H9 (cell line): ENCODE results near the gene ATP12A. TPM values are rescaled to one million over a fixed set of nuclear protein-coding genes. Genes with fewer than 3 reads are reported as not detected.

Experiments
- DNase-seq: peaks from one replicate; pipeline ENCODE4 v3.0.0-alpha.2; 2017
- H2AFZ ChIP-seq: one replicate; pipeline ENCODE4 v1.6.1; 2013; ENCODE audit warnings: mild to moderate bottlenecking, low read length, control low read depth, moderate library complexity
- H2AK5ac ChIP-seq: 2 replicates; pipeline ENCODE4 v1.6.1; 2013; ENCODE audit warnings: low read length, control low read depth, mixed read lengths; ENCODE audit not compliant: insufficient read length
- H2BK120ac ChIP-seq: one replicate; pipeline ENCODE4 v1.6.1; 2013; ENCODE audit warnings: low read depth, mild to moderate bottlenecking, low read length, control low read depth, inconsistent platforms; ENCODE audit not compliant: poor library complexity, severe bottlenecking
- H2BK12ac ChIP-seq: 2 replicates; pipeline ENCODE4 v1.6.1; 2013; ENCODE audit warnings: low read length, control low read depth, mixed read lengths, low read depth; ENCODE audit not compliant: insufficient read length
- H2BK15ac ChIP-seq: 2 replicates; pipeline ENCODE4 v1.6.1; 2013; ENCODE audit warnings: low read depth, low read length, control low read depth
- H2BK20ac ChIP-seq: one replicate; pipeline ENCODE4 v1.6.1; 2013; ENCODE audit warnings: low read depth, mild to moderate bottlenecking, low read length, control low read depth, inconsistent platforms; ENCODE audit not compliant: poor library complexity, severe bottlenecking
- H2BK5ac ChIP-seq: 2 replicates; pipeline ENCODE4 v1.6.1; 2013; ENCODE audit warnings: low read length, control low read depth, mixed read lengths; ENCODE audit not compliant: insufficient read length
- H3K14ac ChIP-seq: 2 replicates; pipeline ENCODE4 v1.6.1; 2013; ENCODE audit warnings: low read length, control low read depth; ENCODE audit not compliant: insufficient read depth
- H3K18ac ChIP-seq: 2 replicates; pipeline ENCODE4 v1.6.1; 2013; ENCODE audit warnings: low read depth, mild to moderate bottlenecking, mixed read lengths, low read length, control low read depth; ENCODE audit not compliant: insufficient read length
- H3K23ac ChIP-seq: 2 replicates; pipeline ENCODE4 v1.6.1; 2013; ENCODE audit warnings: low read length, control low read depth, mixed read lengths, low read depth; ENCODE audit not compliant: insufficient read length
- H3K23me2 ChIP-seq: 2 replicates; pipeline ENCODE4 v1.6.1; 2013; ENCODE audit warnings: low read depth, mild to moderate bottlenecking, mixed read lengths, low read length, control low read depth; ENCODE audit not compliant: insufficient read length, poor library complexity, severe bottlenecking
- H3K27ac ChIP-seq: 2 replicates; pipeline ENCODE4 v1.5.1; 2013; ENCODE audit warnings: low read length, control low read depth, mixed read lengths, low read depth; ENCODE audit not compliant: insufficient read length
- H3K27me3 ChIP-seq: 2 replicates; pipeline ENCODE4 v1.6.1; 2013; ENCODE audit warnings: low read length, control low read depth, inconsistent platforms; ENCODE audit not compliant: insufficient read depth
- H3K4ac ChIP-seq: 2 replicates; pipeline ENCODE4 v1.6.1; 2013; ENCODE audit warnings: low read depth, mild to moderate bottlenecking, control low read depth, inconsistent platforms, low read length, moderate library complexity
- H3K4me1 ChIP-seq: 2 replicates; pipeline ENCODE4 v1.6.1; 2013; ENCODE audit warnings: low read length, control low read depth, inconsistent platforms; ENCODE audit not compliant: insufficient read depth
- H3K4me2 ChIP-seq: 2 replicates; pipeline ENCODE4 v1.6.1; 2013; ENCODE audit warnings: low read length, control low read depth, mixed read lengths; ENCODE audit not compliant: insufficient read length, insufficient read depth
- H3K56ac ChIP-seq: 2 replicates; pipeline ENCODE4 v1.6.1; 2013; ENCODE audit warnings: low read depth, mild to moderate bottlenecking, mixed read lengths, low read length, control low read depth; ENCODE audit not compliant: insufficient read length
- H3K79me1 ChIP-seq: 2 replicates; pipeline ENCODE4 v1.6.1; 2013; ENCODE audit warnings: low read depth, mild to moderate bottlenecking, moderate library complexity, low read length, control low read depth, inconsistent platforms; ENCODE audit not compliant: insufficient read depth, poor library complexity, severe bottlenecking
- H3K79me2 ChIP-seq: 2 replicates; pipeline ENCODE4 v1.6.1; 2013; ENCODE audit warnings: low read length, control low read depth, inconsistent platforms; ENCODE audit not compliant: insufficient read depth
- H3K9ac ChIP-seq: 2 replicates; pipeline ENCODE4 v1.6.1; 2013; ENCODE audit warnings: low read length, control low read depth, mixed read lengths; ENCODE audit not compliant: insufficient read length; ENCODE audit errors: extremely low read depth
- H3K9me3 ChIP-seq: one replicate; pipeline ENCODE4 v1.6.1; 2013; ENCODE audit warnings: low read depth, low read length, inconsistent platforms; ENCODE audit not compliant: control insufficient read depth
- H3T11ph ChIP-seq: one replicate; pipeline ENCODE4 v1.6.1; 2013; ENCODE audit warnings: mild to moderate bottlenecking, low read length, control low read depth, inconsistent platforms
- H4K20me1 ChIP-seq: one replicate; pipeline ENCODE4 v1.6.1; 2013; ENCODE audit not compliant: control insufficient read depth, insufficient read length, insufficient read depth
- H4K5ac ChIP-seq: 2 replicates; pipeline ENCODE4 v1.6.1; 2013; ENCODE audit warnings: low read depth, mild to moderate bottlenecking, mixed read lengths, low read length, control low read depth; ENCODE audit not compliant: insufficient read length
- H4K8ac ChIP-seq: replicated peaks from 2 replicates; pipeline ENCODE4 v1.6.1; 2013; ENCODE audit warnings: low read length, control low read depth, mixed read lengths, low read depth; ENCODE audit not compliant: insufficient read length
- H4K91ac ChIP-seq: 2 replicates; pipeline ENCODE4 v1.6.1; 2013; ENCODE audit warnings: low read depth, mild to moderate bottlenecking, moderate library complexity, mixed read lengths, low read length, control low read depth; ENCODE audit not compliant: insufficient read length
- H3K27ac Mint-ChIP-seq, 3 experiments: 2 replicates in 2 of 3; 3 replicates in 1 of 3; pipeline ENCODE4 v1.8.0; 2020 to 2021; ENCODE audit warnings: mixed read lengths in 3 of 3, mild to moderate bottlenecking in 1 of 3, moderate library complexity in 1 of 3
- H3K27me3 Mint-ChIP-seq: 2 replicates; pipeline ENCODE4 v1.8.0; 2021; ENCODE audit warnings: low read depth, mild to moderate bottlenecking, moderate library complexity, mixed read lengths
- H3K36me3 Mint-ChIP-seq, 3 experiments: 2 replicates in 2 of 3; 3 replicates in 1 of 3; pipeline ENCODE4 v1.8.0; 2020 to 2021; ENCODE audit warnings: low read depth in 3 of 3, mixed read lengths in 3 of 3; ENCODE audit not compliant: insufficient read depth in 1 of 3
- H3K4me1 Mint-ChIP-seq, 2 experiments: 2 replicates each; pipeline ENCODE4 v1.8.0; 2020; ENCODE audit warnings: mixed read lengths in 2 of 2
- H3K4me3 Mint-ChIP-seq, 2 experiments: 2 replicates in 1 of 2; 3 replicates in 1 of 2; pipeline ENCODE4 v1.8.0; 2020 to 2021; ENCODE audit warnings: mild to moderate bottlenecking in 2 of 2, mixed read lengths in 2 of 2, moderate library complexity in 1 of 2
- H3K9me3 Mint-ChIP-seq, 2 experiments: 2 replicates in 1 of 2; 3 replicates in 1 of 2; pipeline ENCODE4 v1.8.0; 2020; ENCODE audit warnings: mild to moderate bottlenecking in 2 of 2, mixed read lengths in 2 of 2, moderate library complexity in 1 of 2
- WGBS: extraction: QIAGEN DNeasy Blood & Tissue Kit; methylation state at CpG from one replicate; pipeline ENCODE4 v1.1.7; 2013; ENCODE audit warnings: missing lambda C conversion rate, low lambda C conversion rate, mixed read lengths; ENCODE audit not compliant: insufficient read length; ENCODE audit errors: extremely low coverage; 5-methylcytosine and 5-hydroxymethylcytosine counted together
- total RNA-seq: library from RNA; stranded (reverse); gene quantifications from 2 replicates; pipeline ENCODE4 v1.2.1, GENCODE V29; 2021
- TF ChIP-seq, protein P1 (sequence below): fragments of 200-600 bp; sonication (generic); conservative IDR thresholded peaks from 3 replicates; pipeline ENCODE4 v1.8.0; 2021; ENCODE audit warnings: antibody characterized with exemption, mild to moderate bottlenecking

The ATP12A gene
- total RNA-seq, 1 experiment from 2014 or later = 0.94 TPM

DNA sequence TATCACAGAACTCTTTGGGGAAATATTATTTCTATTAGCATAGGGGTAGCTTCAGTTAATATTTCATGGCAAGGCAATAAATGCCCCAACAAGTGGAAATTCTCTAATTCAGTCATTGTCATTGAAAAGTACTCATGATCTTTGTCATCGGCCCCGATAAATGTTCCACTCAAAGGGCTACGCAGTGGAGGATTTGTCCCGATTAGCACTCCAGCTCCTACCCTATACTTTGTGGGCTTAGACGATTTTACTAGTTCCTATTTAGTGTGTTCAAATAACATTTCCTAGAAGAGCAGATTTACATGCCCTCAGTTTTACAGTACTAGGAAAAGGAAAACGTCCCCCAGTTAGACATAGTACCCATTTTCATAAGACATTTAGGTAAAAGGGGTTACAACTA lies 38.0 kb upstream of the ATP12A start:
- no peak overlapping the region for H3K27ac Mint-ChIP-seq
- H3K4me3 Mint-ChIP-seq = no peak overlapping the region
- H3K4me1 Mint-ChIP-seq = peaks cover 2 to 4% of the 10 kb centered on the region in 2 experiments; a peak in 1 of 4 replicates
- H2BK15ac ChIP-seq = no peak overlapping the region
- no peak overlapping the region for H3K4ac ChIP-seq
- no peaks in the 10 kb centered on the region for H3K23me2 ChIP-seq
- no peak overlapping the region for H2BK20ac ChIP-seq
- no peaks in the 10 kb centered on the region for H3K27me3 ChIP-seq
- no peak overlapping the region for H2AFZ ChIP-seq
- no CpG with 5 or more reads among the region's 6 CpGs for WGBS
- H3K27me3 Mint-ChIP-seq = no peaks in the 10 kb centered on the region
- no peak overlapping the region for H3T11ph ChIP-seq
- H4K5ac ChIP-seq = no peak overlapping the region
- H3K36me3 Mint-ChIP-seq = peaks cover 0 to 1% (median 0%) of the 10 kb centered on the region in 3 experiments; a peak in 1 of 7 replicates
- no peak overlapping the region for H3K9ac ChIP-seq
- no peaks in the 10 kb centered on the region for H3K9me3 ChIP-seq
- H3K79me1 ChIP-seq = no peaks in the 10 kb centered on the region
- no peaks in the 10 kb centered on the region for H4K20me1 ChIP-seq
- DNase-seq = no peak
- no peaks in the 10 kb centered on the region for H3K79me2 ChIP-seq
- no peak overlapping the region for H2BK120ac ChIP-seq
- H2BK12ac ChIP-seq = no peak overlapping the region
- no peak overlapping the region for H3K14ac ChIP-seq
- no peak overlapping the region for H4K8ac ChIP-seq
- H2BK5ac ChIP-seq = no peak overlapping the region
- H2AK5ac ChIP-seq = no peak overlapping the region
- H3K23ac ChIP-seq = no peak overlapping the region
- no peaks in the 10 kb centered on the region for H3K4me1 ChIP-seq
- peaks cover 0 to 5% of the 10 kb centered on the region in 2 experiments; a peak in 2 of 5 replicates for H3K9me3 Mint-ChIP-seq
- no peak overlapping the region for H3K18ac ChIP-seq
- TF ChIP-seq, protein P1, sequence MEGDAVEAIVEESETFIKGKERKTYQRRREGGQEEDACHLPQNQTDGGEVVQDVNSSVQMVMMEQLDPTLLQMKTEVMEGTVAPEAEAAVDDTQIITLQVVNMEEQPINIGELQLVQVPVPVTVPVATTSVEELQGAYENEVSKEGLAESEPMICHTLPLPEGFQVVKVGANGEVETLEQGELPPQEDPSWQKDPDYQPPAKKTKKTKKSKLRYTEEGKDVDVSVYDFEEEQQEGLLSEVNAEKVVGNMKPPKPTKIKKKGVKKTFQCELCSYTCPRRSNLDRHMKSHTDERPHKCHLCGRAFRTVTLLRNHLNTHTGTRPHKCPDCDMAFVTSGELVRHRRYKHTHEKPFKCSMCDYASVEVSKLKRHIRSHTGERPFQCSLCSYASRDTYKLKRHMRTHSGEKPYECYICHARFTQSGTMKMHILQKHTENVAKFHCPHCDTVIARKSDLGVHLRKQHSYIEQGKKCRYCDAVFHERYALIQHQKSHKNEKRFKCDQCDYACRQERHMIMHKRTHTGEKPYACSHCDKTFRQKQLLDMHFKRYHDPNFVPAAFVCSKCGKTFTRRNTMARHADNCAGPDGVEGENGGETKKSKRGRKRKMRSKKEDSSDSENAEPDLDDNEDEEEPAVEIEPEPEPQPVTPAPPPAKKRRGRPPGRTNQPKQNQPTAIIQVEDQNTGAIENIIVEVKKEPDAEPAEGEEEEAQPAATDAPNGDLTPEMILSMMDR = no peak
- H4K91ac ChIP-seq = no peak overlapping the region
- H3K27ac ChIP-seq = no peak overlapping the region
- no peak overlapping the region for H3K4me2 ChIP-seq
- H3K56ac ChIP-seq = no peak overlapping the region
